ENCODE measurements around the gene DAZAP1. TPM values are rescaled to one million over a fixed set of nuclear protein-coding genes. Genes with fewer than 3 reads are reported as not detected.

The DAZAP1 gene
- total RNA-seq, 1 experiment from 2014 or later: 183 TPM

DNA sequence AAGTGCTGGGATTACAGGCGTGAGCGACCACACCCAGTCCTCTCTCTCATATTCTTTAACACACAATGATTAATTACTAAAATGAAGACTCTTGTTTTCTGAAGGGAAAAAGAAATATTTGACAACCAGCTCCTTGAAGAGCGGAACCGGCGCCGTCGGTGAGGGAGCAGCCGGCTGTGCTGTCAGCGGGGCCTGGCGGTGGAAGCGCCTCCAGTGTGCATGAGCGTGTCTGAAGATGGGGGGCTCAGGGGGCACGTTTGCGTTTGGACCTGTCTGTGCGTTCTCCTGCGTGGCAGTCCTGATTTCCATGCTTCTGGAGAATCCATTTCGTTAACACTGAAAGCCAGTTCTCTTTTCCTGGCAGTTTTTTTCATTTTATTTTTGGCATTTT lies 31.0 kb upstream of the DAZAP1 start:
- no peak for DNase-seq (ENCODE audit: low read depth)

DNA sequence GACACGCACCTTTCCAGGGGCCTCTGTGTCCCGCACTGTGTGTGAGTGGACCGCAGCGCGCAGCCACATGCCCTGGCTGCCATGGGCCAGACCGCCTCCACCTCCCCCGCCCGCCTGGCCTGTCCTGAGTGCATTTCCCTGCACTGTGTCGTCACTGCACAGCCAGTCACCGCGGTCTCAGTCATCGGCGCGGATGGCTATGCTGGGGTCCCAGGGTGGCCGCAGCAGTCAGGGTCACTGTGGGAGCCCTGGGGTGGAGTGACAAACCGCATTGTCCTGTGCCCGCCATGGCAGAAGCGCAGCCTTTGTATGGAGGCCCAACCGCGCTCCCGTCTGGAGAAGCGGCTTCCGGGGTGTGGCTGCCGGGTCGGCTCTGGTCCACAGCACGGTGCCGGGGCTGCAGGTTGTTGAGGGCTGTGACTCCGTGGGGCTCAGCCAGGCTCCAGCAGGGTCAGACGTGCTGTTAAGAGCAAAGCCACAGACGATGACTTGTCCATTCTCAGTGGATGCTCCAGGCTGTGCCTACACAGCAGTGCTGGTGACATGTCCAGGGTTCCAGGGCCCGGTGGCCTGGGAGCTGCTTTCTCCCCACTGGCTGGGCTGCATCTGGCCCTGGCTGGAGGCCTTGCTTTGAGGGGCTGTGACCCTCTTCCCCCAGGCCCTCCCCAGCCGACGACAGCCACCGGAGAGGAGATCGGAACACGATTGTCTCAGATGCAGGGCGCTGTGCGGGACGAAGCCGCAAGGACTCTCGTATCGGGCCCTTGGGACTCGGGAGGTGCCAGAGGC lies 30.0 kb upstream of the DAZAP1 start:
- DNase-seq (ENCODE audit: low read depth): no peak

GRCh38 chr19:1377965-1378785 lies 29.2 kb upstream of the DAZAP1 start:
- DNase-seq (ENCODE audit: low read depth): no peak

- no peak for DNase-seq (ENCODE audit: low read depth)
Measured at GRCh38 chr19:1379126-1379905, 28.1 kb upstream of the DAZAP1 start.

DNA sequence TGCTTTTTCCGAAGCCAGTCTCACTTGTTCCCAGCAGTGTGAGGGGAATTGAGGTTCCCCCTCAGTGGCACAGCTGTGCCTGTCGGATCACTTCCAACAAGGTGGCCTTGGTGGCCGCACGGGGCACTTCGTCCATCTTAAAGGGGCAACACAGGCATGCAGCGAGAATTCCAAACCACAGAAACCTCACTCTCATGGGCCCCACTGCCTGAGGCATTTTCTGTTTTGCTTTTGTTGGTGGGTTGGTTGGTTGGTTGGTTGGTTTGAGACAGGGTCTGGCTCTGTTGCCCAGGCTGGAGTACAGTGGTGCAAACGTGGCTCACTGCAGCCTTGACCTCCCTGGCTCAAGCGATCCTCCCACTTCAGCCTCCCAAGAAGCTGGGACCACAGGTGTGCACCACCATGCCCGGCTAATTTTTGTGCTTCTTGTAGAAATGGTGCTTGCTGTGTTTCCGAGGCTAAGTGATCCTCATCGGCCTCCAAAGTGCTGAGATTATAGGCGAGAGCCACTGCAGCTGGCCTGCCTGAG lies 27.4 kb upstream of the DAZAP1 start:
- DNase-seq (ENCODE audit: low read depth): no peak

DNA sequence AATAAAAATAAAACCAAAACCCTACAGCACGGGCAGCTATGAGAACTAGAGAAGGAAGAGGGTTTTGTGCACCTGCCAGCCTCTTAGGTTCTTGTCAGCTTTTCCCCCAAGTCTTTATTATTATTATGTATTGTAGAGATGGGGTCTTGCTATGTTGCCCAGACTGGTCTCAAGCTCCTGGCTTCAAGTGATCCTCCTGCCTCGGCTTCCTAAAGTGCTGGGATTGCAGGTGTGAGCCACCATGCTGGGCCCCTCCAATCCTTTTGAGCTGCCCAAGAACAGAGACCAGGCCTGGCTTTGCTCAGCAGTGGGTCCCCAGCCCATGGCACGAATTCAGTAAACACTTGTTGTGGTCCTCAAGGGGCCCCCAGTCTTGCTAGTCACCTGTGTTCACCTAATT lies 25.1 kb upstream of the DAZAP1 start:
- DNase-seq (ENCODE audit: low read depth): no peak

GRCh38 chr19:1383017-1383311 lies 24.4 kb upstream of the DAZAP1 start:
- DNase-seq (ENCODE audit: low read depth): no peak

DNA sequence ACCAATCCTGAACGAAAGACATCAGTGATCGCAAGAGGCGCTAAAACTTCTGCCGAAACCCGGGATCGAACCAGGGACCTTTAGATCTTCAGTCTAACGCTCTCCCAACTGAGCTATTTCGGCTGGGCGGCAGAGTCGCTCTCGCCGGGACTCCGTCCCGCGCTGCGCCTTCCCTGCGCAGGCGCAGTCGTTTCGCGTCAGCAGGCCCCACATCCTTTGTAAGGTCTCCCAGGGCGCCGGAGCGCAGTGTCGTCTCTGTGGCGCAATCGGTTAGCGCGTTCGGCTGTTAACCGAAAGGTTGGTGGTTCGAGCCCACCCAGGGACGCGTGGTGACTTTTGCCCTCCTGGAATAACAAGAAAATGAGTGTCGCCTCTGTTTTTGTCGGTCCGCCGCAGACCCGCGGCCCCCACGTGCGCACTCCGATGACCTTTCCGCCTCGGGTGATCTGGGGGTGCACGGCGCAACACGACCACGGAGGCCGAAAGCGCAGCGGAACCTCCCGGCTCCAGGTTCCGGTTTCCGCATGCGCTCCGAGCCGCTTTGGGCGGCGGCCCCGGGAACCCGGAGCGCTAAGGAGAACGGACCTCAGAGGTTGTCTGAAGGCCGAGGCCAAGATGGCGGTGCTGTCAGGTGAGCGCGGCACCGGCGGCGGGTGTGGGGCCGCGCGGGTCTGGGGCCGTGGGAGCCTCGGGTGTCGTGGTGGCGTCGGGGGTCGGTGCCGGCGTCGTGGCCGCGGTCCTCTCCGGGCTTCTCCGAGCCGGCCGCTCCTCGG lies 23.9 kb upstream of the DAZAP1 start, which contains the start of gene NDUFS7:
NDUFS7 (plus strand) TSS at position 596 of the 773 bp plus-strand sequence; CDS start at position 616, 20 bp downstream.
- DNase-seq (ENCODE audit: low read depth): peak; percentile 90

- no peak for DNase-seq (ENCODE audit: low read depth)
Measured at GRCh38 chr19:1384085-1384462, 23.3 kb upstream of the DAZAP1 start.

DNA sequence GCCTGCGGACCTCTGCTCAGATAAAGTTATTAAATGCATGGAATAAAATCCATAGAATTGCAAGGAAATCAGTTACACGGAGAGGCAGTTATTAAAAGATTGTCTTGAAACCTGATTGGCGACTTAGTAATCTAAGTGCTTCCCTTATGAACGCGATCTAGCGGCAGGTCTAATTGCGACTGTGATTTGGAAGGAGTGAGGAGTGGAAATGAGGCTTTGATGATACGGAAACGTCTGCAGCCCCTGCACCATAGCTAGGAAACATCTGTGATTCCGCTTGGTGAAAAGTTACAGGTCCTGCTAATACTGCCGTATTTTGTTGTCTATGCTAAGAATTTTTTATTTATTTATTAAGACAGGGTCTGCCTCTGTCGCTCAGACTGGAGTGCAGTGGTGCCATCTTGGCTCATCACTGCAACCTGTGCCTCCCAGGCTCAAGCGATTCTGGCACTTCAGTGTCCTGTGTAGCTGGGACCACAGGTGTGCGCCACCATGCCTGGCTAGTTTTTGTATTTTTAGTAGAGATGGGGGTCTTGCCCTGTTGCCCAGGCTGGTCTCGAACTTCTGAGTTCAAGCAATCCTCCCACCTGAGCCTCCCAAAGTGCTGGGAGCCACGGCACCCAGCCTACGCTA lies 22.8 kb upstream of the DAZAP1 start:
- DNase-seq (ENCODE audit: low read depth): no peak

DNA sequence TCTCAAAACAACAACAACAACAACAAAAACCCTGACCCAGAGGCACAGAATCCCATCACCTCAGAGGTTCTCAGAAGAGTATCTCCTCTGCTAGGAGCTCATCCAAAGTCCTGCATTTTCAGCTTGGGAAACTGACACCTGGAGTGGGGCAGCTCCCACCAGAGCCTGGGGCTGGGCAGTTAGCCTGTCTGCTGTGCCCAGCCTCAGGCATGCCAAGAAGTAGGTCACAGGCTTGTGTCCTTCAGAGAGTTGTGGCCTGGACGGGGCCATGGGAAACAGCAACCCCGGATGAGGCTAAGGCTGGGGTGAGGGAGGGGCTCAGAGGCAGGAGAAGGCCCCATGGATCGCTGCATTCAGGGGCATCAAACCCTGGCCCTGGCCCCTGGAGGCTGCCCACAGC lies 21.6 kb upstream of the DAZAP1 start:
- DNase-seq (ENCODE audit: low read depth): no peak

- DNase-seq (ENCODE audit: low read depth): no peak
Measured at GRCh38 chr19:1386945-1387683, 20.3 kb upstream of the DAZAP1 start.

DNA sequence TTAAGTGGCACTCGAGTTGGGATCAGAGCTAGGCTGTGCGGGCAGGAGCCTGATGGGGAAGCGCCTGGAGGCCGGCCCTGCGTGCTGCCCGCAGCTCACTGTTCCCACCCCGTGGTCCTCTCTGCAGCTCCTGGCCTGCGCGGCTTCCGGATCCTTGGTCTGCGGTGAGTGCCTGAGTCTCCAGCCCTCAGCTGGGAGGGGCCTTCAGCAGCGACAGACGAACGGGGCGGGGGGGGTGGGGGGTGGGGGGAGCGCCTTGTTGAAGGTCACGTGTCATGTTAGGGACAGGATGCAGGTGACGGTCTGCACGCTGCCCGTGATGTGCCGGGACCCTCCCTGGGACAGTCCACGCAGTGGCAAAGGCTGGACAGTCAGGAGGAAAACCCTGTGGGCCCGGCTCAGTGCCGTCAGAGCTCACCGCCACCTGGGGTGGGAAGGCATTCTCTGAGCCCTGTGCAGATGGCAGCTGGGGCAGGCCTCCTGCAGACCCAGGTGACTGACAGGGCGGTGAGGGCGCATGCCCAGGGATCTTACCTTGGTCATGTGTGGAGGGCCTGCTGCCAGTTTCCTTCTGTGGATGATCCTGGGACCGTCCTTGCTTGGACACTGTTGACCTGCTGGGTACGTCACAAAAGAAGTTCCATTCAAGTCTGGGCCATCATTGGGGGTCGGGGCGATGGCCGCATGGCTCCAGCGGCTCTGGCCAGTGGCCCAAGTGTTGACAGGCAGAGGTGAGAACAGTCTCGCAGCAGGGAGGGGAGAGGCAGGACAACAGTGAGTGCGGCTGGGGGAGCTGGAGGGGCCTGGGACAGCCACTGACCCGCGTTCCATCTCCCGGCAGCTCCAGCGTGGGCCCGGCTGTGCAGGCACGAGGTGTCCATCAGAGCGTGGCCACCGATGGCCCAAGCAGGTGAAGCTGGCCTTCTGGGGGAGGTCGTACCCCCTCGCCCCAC lies 19.4 kb upstream of the DAZAP1 start:
- DNase-seq (ENCODE audit: low read depth): no peak

DNA sequence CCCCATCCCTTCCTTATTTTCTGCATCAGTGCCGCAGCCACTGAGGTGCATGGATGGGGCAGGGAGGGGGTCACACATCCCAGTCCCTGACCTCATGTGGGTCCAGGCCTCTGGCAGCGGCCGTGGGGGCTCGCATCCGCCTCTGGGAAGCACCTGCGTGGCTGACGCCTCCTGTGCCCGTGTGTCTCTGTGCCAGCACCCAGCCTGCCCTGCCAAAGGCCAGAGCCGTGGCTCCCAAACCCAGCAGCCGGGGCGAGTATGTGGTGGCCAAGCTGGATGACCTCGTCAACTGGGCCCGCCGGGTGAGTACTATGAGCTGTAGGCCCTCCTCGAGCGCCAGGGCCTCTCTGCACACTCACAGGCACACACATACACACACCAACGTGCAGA lies 18.8 kb upstream of the DAZAP1 start:
- no peak for DNase-seq (ENCODE audit: low read depth)

DNA sequence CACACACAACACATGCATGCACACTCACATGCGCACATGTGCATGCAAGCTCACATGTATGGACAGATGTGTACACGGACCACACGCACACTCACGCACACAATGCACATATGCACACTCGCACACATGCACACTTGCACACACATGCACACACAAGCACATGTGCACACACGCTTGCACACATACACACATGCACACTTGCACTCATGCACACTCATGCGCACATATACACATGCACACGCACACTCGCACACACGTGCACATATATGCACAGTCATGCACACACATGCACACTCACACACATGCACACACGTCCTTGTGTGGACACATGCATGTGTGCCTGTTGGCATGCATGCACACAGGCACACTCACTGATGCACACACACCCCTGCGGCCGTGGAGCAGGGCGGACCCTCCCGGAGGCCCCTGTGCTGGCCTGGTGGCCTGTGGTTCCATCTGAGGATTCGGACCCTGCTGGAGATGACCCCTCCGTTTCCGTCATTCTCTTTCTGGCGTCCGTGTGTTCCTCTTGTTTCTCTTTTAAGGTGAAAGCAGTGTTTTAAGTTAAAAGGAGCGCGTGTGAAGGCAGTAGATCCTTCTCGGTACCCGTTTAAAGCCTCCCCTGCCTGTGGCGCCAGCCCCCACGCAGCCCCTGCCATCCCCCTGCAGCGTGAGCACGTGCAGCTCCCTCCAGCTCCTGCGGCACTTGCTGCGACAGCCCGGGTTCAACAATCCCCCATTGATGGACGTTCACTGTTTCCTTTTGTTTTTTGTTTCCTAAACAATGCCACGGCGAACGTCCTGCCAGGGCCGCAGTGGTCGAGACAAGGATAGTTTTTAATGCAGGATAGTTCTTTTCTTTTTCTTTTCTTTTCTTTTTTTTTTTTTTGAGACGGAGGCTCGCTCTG lies 18.1 kb upstream of the DAZAP1 start:
- DNase-seq (ENCODE audit: low read depth): no peak

DNA sequence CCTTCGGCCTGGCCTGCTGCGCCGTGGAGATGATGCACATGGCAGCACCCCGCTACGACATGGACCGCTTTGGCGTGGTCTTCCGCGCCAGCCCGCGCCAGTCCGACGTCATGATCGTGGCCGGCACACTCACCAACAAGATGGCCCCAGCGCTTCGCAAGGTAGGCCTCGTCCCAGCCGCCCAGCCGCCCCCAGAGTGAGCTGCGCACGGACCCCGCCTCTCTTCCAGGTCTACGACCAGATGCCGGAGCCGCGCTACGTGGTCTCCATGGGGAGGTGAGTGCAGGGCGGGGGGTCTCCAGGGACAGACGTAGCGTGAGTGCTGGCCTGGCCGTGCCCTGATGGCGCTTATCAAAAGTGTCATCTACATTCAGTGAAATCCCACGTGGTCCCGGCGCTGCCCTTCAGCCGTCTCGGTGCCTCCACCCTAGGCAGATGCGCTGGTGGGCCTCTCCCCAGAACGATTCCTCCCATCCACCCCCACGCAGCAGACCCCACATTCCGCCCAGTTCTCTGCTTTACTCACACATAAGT lies 16.4 kb upstream of the DAZAP1 start:
- no peak for DNase-seq (ENCODE audit: low read depth)

DNA sequence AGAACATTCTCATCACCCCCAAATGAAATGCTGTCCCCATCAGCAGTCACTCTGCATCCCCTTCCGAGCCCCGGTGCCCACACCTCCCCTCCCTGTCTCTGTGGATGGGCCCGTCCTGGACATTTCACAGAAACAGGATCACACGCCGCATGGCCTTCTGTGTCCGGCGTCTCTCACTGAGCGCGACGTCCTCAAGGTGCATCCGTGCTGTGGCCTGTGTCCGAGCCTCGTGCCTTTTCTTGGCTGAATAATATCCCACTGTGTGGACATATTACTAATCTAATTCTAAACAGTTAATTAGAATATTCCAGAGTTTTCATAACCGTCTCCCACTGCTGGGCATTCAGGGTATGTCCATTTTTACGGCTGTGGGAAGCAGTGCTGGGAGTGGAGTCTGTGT lies 15.0 kb upstream of the DAZAP1 start:
- no peak for DNase-seq (ENCODE audit: low read depth)

Measured in HT1080 (cell line).